HepG2 (cell line): Measurements from ENCODE around the gene ANKRD40CL.

ENCODE experiments used
- FOXK2 ChIP-seq: fragments of 450-650 bp; IDR thresholded peaks from 2 replicates; pipeline ENCODE4 v1.6.1; 2016
- PRPF4 ChIP-seq: fragments of 200-400 bp; formaldehyde crosslinking; IDR thresholded peaks from 2 replicates; pipeline ENCODE4 v1.6.1; 2016; ENCODE audit warnings: low read length, low read depth; ENCODE audit not compliant: poor library complexity, severe bottlenecking
- SRY ChIP-seq: sonication (generic); formaldehyde crosslinking; IDR thresholded peaks from 2 replicates; pipeline ENCODE4 v1.8.0; 2022; ENCODE audit warnings: mild to moderate bottlenecking, missing genetic modification reagents
- TCF7L2 ChIP-seq: IDR thresholded peaks from 2 replicates; pipeline ENCODE4 v1.6.1; 2011; ENCODE audit warnings: mild to moderate bottlenecking, low read depth, low read length, moderate library complexity
- ZNF350 ChIP-seq: sonication (generic); formaldehyde crosslinking; IDR thresholded peaks from 2 replicates; pipeline ENCODE4 v1.4.0; 2020; ENCODE audit warnings: mild to moderate bottlenecking, low read depth, missing genetic modification reagents, borderline replicate concordance
- TF ChIP-seq, protein P1 (sequence below): sonication (generic); formaldehyde crosslinking; IDR thresholded peaks from 2 replicates; pipeline ENCODE4 v1.9.0; 2021; ENCODE audit warnings: missing genetic modification reagents, borderline replicate concordance

DNA sequence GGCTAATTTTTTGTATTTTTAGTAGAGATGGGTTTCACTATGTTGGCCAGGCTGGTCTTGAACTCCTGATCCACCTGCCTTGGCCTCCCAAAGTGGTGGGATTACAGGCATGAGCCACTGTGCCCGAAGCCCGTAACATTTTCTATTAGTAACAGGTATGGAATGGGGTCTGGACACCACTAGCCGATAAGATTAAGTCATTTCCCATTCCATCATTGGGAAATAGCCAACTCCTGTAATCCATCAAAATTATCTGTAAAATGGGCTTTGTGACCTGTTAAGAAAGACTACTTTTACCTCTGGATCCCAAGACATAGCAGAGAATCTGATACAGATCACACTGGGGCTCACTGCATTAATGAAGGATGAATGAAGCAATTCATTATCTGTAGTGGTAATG lies 51.8 kb downstream of the ANKRD40CL start:
- TF ChIP-seq FOXK2 (no peak), TCF7L2 (no peak), PRPF4 (no peak), ZNF350 (CRISPR knock-in tag) (no peak), SRY (CRISPR knock-in tag) (no peak)
- TF ChIP-seq, protein P1, sequence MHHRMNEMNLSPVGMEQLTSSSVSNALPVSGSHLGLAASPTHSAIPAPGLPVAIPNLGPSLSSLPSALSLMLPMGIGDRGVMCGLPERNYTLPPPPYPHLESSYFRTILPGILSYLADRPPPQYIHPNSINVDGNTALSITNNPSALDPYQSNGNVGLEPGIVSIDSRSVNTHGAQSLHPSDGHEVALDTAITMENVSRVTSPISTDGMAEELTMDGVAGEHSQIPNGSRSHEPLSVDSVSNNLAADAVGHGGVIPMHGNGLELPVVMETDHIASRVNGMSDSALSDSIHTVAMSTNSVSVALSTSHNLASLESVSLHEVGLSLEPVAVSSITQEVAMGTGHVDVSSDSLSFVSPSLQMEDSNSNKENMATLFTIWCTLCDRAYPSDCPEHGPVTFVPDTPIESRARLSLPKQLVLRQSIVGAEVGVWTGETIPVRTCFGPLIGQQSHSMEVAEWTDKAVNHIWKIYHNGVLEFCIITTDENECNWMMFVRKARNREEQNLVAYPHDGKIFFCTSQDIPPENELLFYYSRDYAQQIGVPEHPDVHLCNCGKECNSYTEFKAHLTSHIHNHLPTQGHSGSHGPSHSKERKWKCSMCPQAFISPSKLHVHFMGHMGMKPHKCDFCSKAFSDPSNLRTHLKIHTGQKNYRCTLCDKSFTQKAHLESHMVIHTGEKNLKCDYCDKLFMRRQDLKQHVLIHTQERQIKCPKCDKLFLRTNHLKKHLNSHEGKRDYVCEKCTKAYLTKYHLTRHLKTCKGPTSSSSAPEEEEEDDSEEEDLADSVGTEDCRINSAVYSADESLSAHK = no peak
